Astrocyte (in vitro differentiated cells and primary cell): ENCODE measurements around the gene RNF217. TPM values are rescaled to one million over a fixed set of nuclear protein-coding genes. Genes with fewer than 3 reads are reported as not detected.

Source experiments
- DNase-seq: peaks from one replicate; pipeline ENCODE4 v3.0.0-alpha.2; 2010; ENCODE audit warnings: low read depth
- FAIRE-seq: peaks from 2 replicates; lab custom pipeline; 2011; peaks lifted over from hg19 to GRCh38; lab: Jason Lieb, UNC
- H2AFZ ChIP-seq: 2 replicates; pipeline ENCODE4 v1.6.0; 2012; ENCODE audit warnings: low read depth, low read length, inconsistent platforms
- H3K27ac ChIP-seq: 2 replicates; pipeline ENCODE4 v1.5.1; 2011; ENCODE audit warnings: low read depth, low read length, inconsistent platforms
- H3K27me3 ChIP-seq: 2 replicates; pipeline ENCODE4 v1.6.0; 2011; ENCODE audit warnings: low read length, inconsistent platforms; ENCODE audit not compliant: insufficient read depth
- H3K36me3 ChIP-seq: 2 replicates; pipeline ENCODE4 v1.5.1; 2011; ENCODE audit warnings: low read length, inconsistent platforms; ENCODE audit not compliant: insufficient read depth
- H3K4me1 ChIP-seq: 2 replicates; pipeline ENCODE4 v1.5.1; 2011; ENCODE audit warnings: low read length, inconsistent platforms; ENCODE audit not compliant: insufficient read depth
- H3K4me2 ChIP-seq: 2 replicates; pipeline ENCODE4 v1.6.0; 2012; ENCODE audit warnings: low read length, inconsistent platforms
- H3K4me3 ChIP-seq: 2 replicates; pipeline ENCODE4 v1.5.1; 2011; ENCODE audit warnings: low read depth, mild to moderate bottlenecking, low read length, inconsistent platforms; ENCODE audit not compliant: insufficient read depth
- H3K79me2 ChIP-seq: 2 replicates; pipeline ENCODE4 v1.6.0; 2012; ENCODE audit warnings: mild to moderate bottlenecking, low read length, inconsistent platforms; ENCODE audit not compliant: insufficient read depth
- H3K9ac ChIP-seq: 2 replicates; pipeline ENCODE4 v1.6.0; 2012; ENCODE audit warnings: mild to moderate bottlenecking, low read length, inconsistent platforms
- H3K9me3 ChIP-seq: 2 replicates; pipeline ENCODE4 v1.5.1; 2012; ENCODE audit warnings: low read depth, mild to moderate bottlenecking, low read length, inconsistent platforms; ENCODE audit not compliant: insufficient read depth
- H4K20me1 ChIP-seq: 2 replicates; pipeline ENCODE4 v1.6.0; 2012; ENCODE audit warnings: low read length, inconsistent platforms; ENCODE audit not compliant: insufficient read depth
- H3K27ac Mint-ChIP-seq: one replicate; pipeline ENCODE4 v1.8.0; 2021; ENCODE audit warnings: mild to moderate bottlenecking, mixed read lengths; ENCODE audit not compliant: unreplicated experiment
- H3K27me3 Mint-ChIP-seq: one replicate; pipeline ENCODE4 v1.8.0; 2021; ENCODE audit warnings: low read depth, mixed read lengths; ENCODE audit not compliant: unreplicated experiment
- H3K36me3 Mint-ChIP-seq: one replicate; pipeline ENCODE4 v1.8.0; 2021; ENCODE audit warnings: low read depth, mixed read lengths; ENCODE audit not compliant: unreplicated experiment
- H3K4me1 Mint-ChIP-seq: one replicate; pipeline ENCODE4 v1.8.0; 2021; ENCODE audit warnings: low read depth, mixed read lengths; ENCODE audit not compliant: unreplicated experiment
- H3K4me3 Mint-ChIP-seq: one replicate; pipeline ENCODE4 v1.8.0; 2021; ENCODE audit warnings: mild to moderate bottlenecking, moderate library complexity, mixed read lengths; ENCODE audit not compliant: unreplicated experiment
- H3K9me3 Mint-ChIP-seq: one replicate; pipeline ENCODE4 v1.8.0; 2021; ENCODE audit warnings: mild to moderate bottlenecking, mixed read lengths; ENCODE audit not compliant: unreplicated experiment
- EZH2 ChIP-seq: IDR thresholded peaks from 2 replicates; pipeline ENCODE4 v1.6.1; 2012; ENCODE audit warnings: mild to moderate bottlenecking, low read length, inconsistent platforms; ENCODE audit not compliant: insufficient read depth
- total RNA-seq: library from RNA; stranded (reverse); gene quantifications from 2 replicates; pipeline ENCODE4 v1.2.1, GENCODE V29; 2021
- TF ChIP-seq, protein P1 (sequence below): IDR thresholded peaks from 2 replicates; pipeline ENCODE4 v1.5.1; 2011; ENCODE audit warnings: low read depth, mild to moderate bottlenecking, inconsistent platforms, low read length, moderate library complexity; ENCODE audit not compliant: insufficient read depth

RNF217 gene
- total RNA-seq, 1 donor from 2014 or later: 49.4 TPM

DNA sequence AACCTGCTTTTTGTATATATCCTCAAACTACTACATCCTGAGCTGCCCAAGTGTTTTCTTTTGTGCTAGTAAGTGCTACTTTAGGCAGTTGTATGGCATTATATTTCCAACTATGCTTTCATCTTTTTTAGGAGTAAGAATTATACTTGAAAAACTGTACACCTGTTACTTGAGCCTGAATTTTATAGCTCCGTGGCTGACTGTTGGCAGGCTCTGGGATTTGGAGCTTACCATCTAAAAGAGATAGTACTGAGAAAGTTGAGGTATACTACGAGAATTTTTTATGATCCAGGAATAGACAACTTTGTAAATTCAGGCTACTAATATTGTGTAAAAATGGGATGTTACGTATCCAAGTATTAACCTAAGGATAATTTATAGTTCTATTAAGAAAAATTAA, 32.4 kb downstream of the RNF217 start:
- H3K36me3 ChIP-seq: no peaks in the 10 kb centered on the region
- peaks cover 34% of the 10 kb centered on the region for H4K20me1 ChIP-seq
- TF ChIP-seq EZH2: no peak
- TF ChIP-seq, protein P1, sequence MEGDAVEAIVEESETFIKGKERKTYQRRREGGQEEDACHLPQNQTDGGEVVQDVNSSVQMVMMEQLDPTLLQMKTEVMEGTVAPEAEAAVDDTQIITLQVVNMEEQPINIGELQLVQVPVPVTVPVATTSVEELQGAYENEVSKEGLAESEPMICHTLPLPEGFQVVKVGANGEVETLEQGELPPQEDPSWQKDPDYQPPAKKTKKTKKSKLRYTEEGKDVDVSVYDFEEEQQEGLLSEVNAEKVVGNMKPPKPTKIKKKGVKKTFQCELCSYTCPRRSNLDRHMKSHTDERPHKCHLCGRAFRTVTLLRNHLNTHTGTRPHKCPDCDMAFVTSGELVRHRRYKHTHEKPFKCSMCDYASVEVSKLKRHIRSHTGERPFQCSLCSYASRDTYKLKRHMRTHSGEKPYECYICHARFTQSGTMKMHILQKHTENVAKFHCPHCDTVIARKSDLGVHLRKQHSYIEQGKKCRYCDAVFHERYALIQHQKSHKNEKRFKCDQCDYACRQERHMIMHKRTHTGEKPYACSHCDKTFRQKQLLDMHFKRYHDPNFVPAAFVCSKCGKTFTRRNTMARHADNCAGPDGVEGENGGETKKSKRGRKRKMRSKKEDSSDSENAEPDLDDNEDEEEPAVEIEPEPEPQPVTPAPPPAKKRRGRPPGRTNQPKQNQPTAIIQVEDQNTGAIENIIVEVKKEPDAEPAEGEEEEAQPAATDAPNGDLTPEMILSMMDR: no peak
- no peak overlapping the region for H3K4me2 ChIP-seq
- H3K4me3 ChIP-seq: no peak overlapping the region
- no peaks in the 10 kb centered on the region for H3K27me3 Mint-ChIP-seq
- H3K4me1 ChIP-seq: no peaks in the 10 kb centered on the region
- peaks cover 2% of the 10 kb centered on the region for H3K9me3 Mint-ChIP-seq
- H3K36me3 Mint-ChIP-seq: peaks cover 12% of the 10 kb centered on the region
- H3K4me1 Mint-ChIP-seq: peaks cover 17% of the 10 kb centered on the region
- H3K27ac ChIP-seq: no peak overlapping the region
- no peak overlapping the region for H2AFZ ChIP-seq
- no peak overlapping the region for H3K27ac Mint-ChIP-seq
- DNase-seq (no peak), FAIRE-seq (peak; percentile 34)
- no peaks in the 10 kb centered on the region for H3K27me3 ChIP-seq
- H3K79me2 ChIP-seq: peaks cover 89% of the 10 kb centered on the region
- H3K4me3 Mint-ChIP-seq: no peak overlapping the region
- no peaks in the 10 kb centered on the region for H3K9me3 ChIP-seq
- no peak overlapping the region for H3K9ac ChIP-seq

DNA sequence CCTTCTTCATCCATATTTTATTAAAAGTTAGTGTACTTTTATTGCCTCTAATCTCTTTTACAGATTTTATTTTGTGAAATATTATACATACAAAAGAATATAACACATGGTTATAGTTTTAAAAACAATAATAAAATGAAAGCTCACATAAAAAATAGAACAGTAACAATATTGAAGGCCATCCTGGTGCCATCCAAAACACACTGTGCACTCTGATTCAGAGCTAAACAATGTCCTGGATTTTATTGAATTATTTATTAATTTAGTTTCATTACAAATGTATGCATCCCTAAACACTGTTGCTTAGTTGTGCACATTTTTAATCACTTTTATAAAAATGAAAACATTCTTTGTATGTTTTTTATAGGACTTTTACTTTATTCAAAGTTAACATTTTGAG, 32.9 kb downstream of the RNF217 start:
- Histone ChIP-seq H3K27ac (no peak overlapping the region), H3K9me3 (no peaks in the 10 kb centered on the region), H3K79me2 (peaks cover 89% of the 10 kb centered on the region), H3K4me2 (peak overlapping the region; percentile 20), H3K9ac (no peak overlapping the region), H2AFZ (no peak overlapping the region), H3K4me3 (no peak overlapping the region), H3K4me1 (no peaks in the 10 kb centered on the region), H3K27me3 (no peaks in the 10 kb centered on the region), H4K20me1 (peaks cover 34% of the 10 kb centered on the region), H3K36me3 (no peaks in the 10 kb centered on the region)
- Mint-ChIP-seq H3K27ac (no peak overlapping the region), H3K4me1 (peaks cover 17% of the 10 kb centered on the region), H3K4me3 (no peak overlapping the region), H3K9me3 (peaks cover 2% of the 10 kb centered on the region), H3K27me3 (no peaks in the 10 kb centered on the region), H3K36me3 (peaks cover 12% of the 10 kb centered on the region)
- FAIRE-seq (no peak), DNase-seq (no peak)
- TF ChIP-seq, protein P1: no peak
- no peak for TF ChIP-seq EZH2

DNA sequence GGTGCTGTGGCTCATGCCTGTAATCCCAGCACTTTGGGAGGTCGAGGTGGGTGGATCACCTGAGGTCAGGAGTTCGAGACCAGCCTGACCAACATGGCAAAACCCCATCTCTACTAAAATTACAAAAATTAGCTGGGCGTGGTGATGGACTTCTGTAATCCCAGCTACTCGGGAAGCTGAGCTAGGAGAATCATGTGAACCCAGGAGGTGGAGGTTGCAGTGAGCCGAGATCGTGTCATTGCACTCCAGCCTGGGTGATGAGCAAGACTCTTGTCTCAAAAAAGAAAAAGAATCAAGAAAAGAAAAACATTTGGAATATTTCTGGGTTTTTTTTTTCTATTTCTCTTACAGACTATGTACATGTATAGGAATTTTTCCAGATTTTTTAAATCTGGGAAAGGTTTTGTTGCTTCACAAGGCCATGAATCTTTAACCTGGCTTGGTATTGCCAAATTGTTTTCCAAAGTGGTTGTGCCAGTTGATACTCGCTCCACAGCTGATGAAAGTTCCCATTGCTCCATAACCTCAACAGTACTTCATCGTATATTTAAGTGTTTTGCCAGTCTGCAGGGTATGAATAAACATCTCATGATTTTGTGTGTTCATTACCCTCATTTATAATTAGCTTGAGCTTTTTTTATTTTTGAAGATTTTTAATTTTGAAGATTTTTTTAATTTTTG, 33.5 kb downstream of the RNF217 start:
- Histone ChIP-seq H3K27ac (no peak overlapping the region), H4K20me1 (peaks cover 34% of the 10 kb centered on the region), H3K4me2 (peak overlapping the region; percentile 20), H2AFZ (no peak overlapping the region), H3K27me3 (no peaks in the 10 kb centered on the region), H3K4me3 (no peak overlapping the region), H3K36me3 (no peaks in the 10 kb centered on the region), H3K4me1 (no peaks in the 10 kb centered on the region), H3K9ac (no peak overlapping the region), H3K79me2 (peaks cover 89% of the 10 kb centered on the region), H3K9me3 (no peaks in the 10 kb centered on the region)
- Mint-ChIP-seq H3K4me1 (peaks cover 17% of the 10 kb centered on the region), H3K27ac (peak overlapping the region; percentile 53), H3K27me3 (no peaks in the 10 kb centered on the region), H3K4me3 (no peak overlapping the region), H3K9me3 (peaks cover 2% of the 10 kb centered on the region), H3K36me3 (peaks cover 12% of the 10 kb centered on the region)
- FAIRE-seq (no peak), DNase-seq (no peak)
- TF ChIP-seq, protein P1: no peak
- TF ChIP-seq EZH2: no peak
